ENCODE data around the gene CD6. TPM values are rescaled to one million over a fixed set of nuclear protein-coding genes. Genes with fewer than 3 reads are reported as not detected.
A peak's percentile ranks its signal among the peaks of the same experiment; 100 is the strongest.

The CD6 gene
- total and polyA plus RNA-seq, 10 donors = 10.9 to 47.6 (median 21.2) TPM

GRCh38 chr11:61028135-61028729, 56.8 kb downstream of the CD6 start:
- H3K27ac ChIP-seq = peak overlapping the region in 4 of 8 donors; percentile 37 to 65 (median 52)
- WGBS, 5 donors = 38 to 56% (median 48%) methylated on average over 7 of the region's 7 CpGs
- intact Hi-C loops (cut with DNase I; ENCODE audit: low total_unique reads) = no loop called here
- peak; percentile 86 for DNase-seq
- peaks cover 20 to 57% (median 44%) of the 10 kb centered on the region in 6 donors for H3K4me1 ChIP-seq
- no peaks in the 10 kb centered on the region for H3K27me3 ChIP-seq (replicated peaks in 1 of 7)
- no peaks in the 10 kb centered on the region for H3K9me3 ChIP-seq
- TF ChIP-seq CTCF (IDR thresholded peaks at IDR 0.05 in 8 of 11, conservative IDR thresholded peaks at IDR 0.05 in 3 of 11) (no peak), POLR2A (IDR thresholded peaks at IDR 0.05) (no peak), POLR2AphosphoS5 (IDR thresholded peaks at IDR 0.05) (peak in 2 of 3 donors; percentile 35 to 45)
- no peaks in the 10 kb centered on the region for H3K36me3 ChIP-seq
- H3K4me3 ChIP-seq = no peak overlapping the region

- WGBS, 5 donors = 91 to 96% (median 93%) methylated on average over 2 of the region's 2 CpGs
- DNase-seq = no peak
- no peak for TF ChIP-seq POLR2A (IDR thresholded peaks at IDR 0.05)
- TF ChIP-seq CTCF (IDR thresholded peaks at IDR 0.05 in 8 of 11, conservative IDR thresholded peaks at IDR 0.05 in 3 of 11) = no peak
- TF ChIP-seq POLR2AphosphoS5 (IDR thresholded peaks at IDR 0.05) = no peak
- Histone ChIP-seq H3K4me3 (no peak overlapping the region), H3K27me3 (replicated peaks in 1 of 7) (no peaks in the 10 kb centered on the region), H3K36me3 (no peaks in the 10 kb centered on the region), H3K4me1 (peaks cover 8 to 23% (median 16%) of the 10 kb centered on the region in 6 donors), H3K9me3 (no peaks in the 10 kb centered on the region), H3K27ac (no peak overlapping the region)
- intact Hi-C loops (cut with DNase I; ENCODE audit: low total_unique reads) = no loop called here
Measured at GRCh38 chr11:61032824-61033223, 61.3 kb downstream of the CD6 start.

GRCh38 chr11:61033417-61033816, 61.9 kb downstream of the CD6 start:
- TF ChIP-seq POLR2AphosphoS5 (IDR thresholded peaks at IDR 0.05) = no peak
- no peak for TF ChIP-seq POLR2A (IDR thresholded peaks at IDR 0.05)
- no peak for TF ChIP-seq CTCF (IDR thresholded peaks at IDR 0.05 in 8 of 11, conservative IDR thresholded peaks at IDR 0.05 in 3 of 11)
- no peak for DNase-seq
- Histone ChIP-seq H3K9me3 (no peaks in the 10 kb centered on the region), H3K4me1 (peaks cover 2 to 17% (median 10%) of the 10 kb centered on the region in 6 donors), H3K27ac (no peak overlapping the region), H3K36me3 (no peaks in the 10 kb centered on the region), H3K4me3 (no peak overlapping the region), H3K27me3 (replicated peaks in 1 of 7) (no peaks in the 10 kb centered on the region)
- intact Hi-C loops (cut with DNase I; ENCODE audit: low total_unique reads) = no loop called here
- WGBS, 5 donors = 89 to 97% (median 94%) methylated on average over 4 of the region's 4 CpGs

- DNase-seq = no peak
- intact Hi-C loops (cut with DNase I; ENCODE audit: low total_unique reads) = no loop called here
Measured at GRCh38 chr11:61034111-61034510, 62.6 kb downstream of the CD6 start.

More at GRCh38 chr11:61034111-61034510, 62.6 kb downstream of the CD6 start:
- Histone ChIP-seq H3K36me3 (no peaks in the 10 kb centered on the region), H3K4me3 (no peak overlapping the region), H3K27me3 (replicated peaks in 1 of 7) (no peaks in the 10 kb centered on the region), H3K27ac (no peak overlapping the region), H3K4me1 (peaks cover 0 to 10% (median 3%) of the 10 kb centered on the region in 6 donors), H3K9me3 (no peaks in the 10 kb centered on the region)
- WGBS, 5 donors = 90 to 94% (median 90%) methylated on average over 4 of the region's 4 CpGs
- TF ChIP-seq CTCF (IDR thresholded peaks at IDR 0.05 in 8 of 11, conservative IDR thresholded peaks at IDR 0.05 in 3 of 11) (no peak), POLR2A (IDR thresholded peaks at IDR 0.05) (no peak), POLR2AphosphoS5 (IDR thresholded peaks at IDR 0.05) (no peak)
